IMR-90 (cell line): ENCODE results near the gene TMPRSS6. TPM values are rescaled to one million over a fixed set of nuclear protein-coding genes. Genes with fewer than 3 reads are reported as not detected.
A peak's percentile ranks its signal among the peaks of the same experiment; 100 is the strongest.

Experiments
- ATAC-seq: fragments of 200-7000 bp; cut with Tn5 transposase; 2 replicates; pipeline ENCODE4 v1.9.1; 2020; ENCODE audit warnings: low read depth, mild to moderate bottlenecking, moderate library complexity
- BruUV-seq: library from RNA; stranded (reverse); fragments of 400-500 nt; replicated peaks from 2 replicates; lab custom pipeline; 2021; lab: Mats Ljungman, UMichigan
- CTCF ChIA-PET: fragments of 300-600 bp; formaldehyde crosslinking; extraction: SDS; loops from one replicate; lab custom pipeline; 2021; ENCODE audit warnings: antibody characterized with exemption; lab: Yijun Ruan, JAX
- POLR2A ChIA-PET: fragments of 300-600 bp; sonication (Branson Sonifier 250); formaldehyde crosslinking; loops from one replicate; lab custom pipeline; 2022; ENCODE audit warnings: antibody characterized with exemption; ENCODE audit not compliant: unreplicated experiment; lab: Charles Lee
- DNase-seq: peaks from one replicate; pipeline ENCODE4 v3.0.0; 2013
- H2AFZ ChIP-seq: replicated peaks from 2 replicates; pipeline ENCODE3; 2013; ENCODE audit warnings: low read length, mild to moderate bottlenecking; ENCODE audit not compliant: poor library complexity
- H2AK5ac ChIP-seq: 2 replicates; pipeline ENCODE4 v1.6.1; 2013; ENCODE audit warnings: low read depth, low read length, inconsistent platforms
- H2AK9ac ChIP-seq: replicated peaks from 2 replicates; pipeline ENCODE3; 2013; ENCODE audit warnings: mild to moderate bottlenecking, low read depth, low read length, moderate library complexity; ENCODE audit not compliant: poor library complexity
- H2BK120ac ChIP-seq: 2 replicates; pipeline ENCODE4 v1.6.1; 2013; ENCODE audit warnings: low read depth, low read length, inconsistent platforms
- H2BK15ac ChIP-seq: 3 replicates; pipeline ENCODE4 v1.6.1; 2013; ENCODE audit warnings: low read depth, low read length, inconsistent platforms
- H2BK20ac ChIP-seq: 2 replicates; pipeline ENCODE4 v1.6.1; 2013; ENCODE audit warnings: low read depth, mild to moderate bottlenecking, inconsistent platforms, low read length, moderate library complexity
- H2BK5ac ChIP-seq: 2 replicates; pipeline ENCODE4 v1.6.1; 2013; ENCODE audit warnings: mild to moderate bottlenecking, low read depth, low read length, inconsistent platforms; ENCODE audit not compliant: poor library complexity, severe bottlenecking
- H3K14ac ChIP-seq: replicated peaks from 2 replicates; pipeline ENCODE4 v1.6.1; 2013; ENCODE audit warnings: low read depth, low read length, inconsistent platforms
- H3K18ac ChIP-seq: 2 replicates; pipeline ENCODE4 v1.6.1; 2013; ENCODE audit warnings: low read depth, low read length, control low read depth
- H3K23ac ChIP-seq: 2 replicates; pipeline ENCODE4 v1.6.1; 2013; ENCODE audit warnings: low read depth, low read length, inconsistent platforms
- H3K27ac ChIP-seq: 2 replicates; pipeline ENCODE4 v1.5.1; 2013; ENCODE audit warnings: mild to moderate bottlenecking, control low read depth, low read length; ENCODE audit not compliant: insufficient read depth
- H3K27me3 ChIP-seq: 2 replicates; pipeline ENCODE4 v1.6.1; 2013; ENCODE audit warnings: low read length; ENCODE audit not compliant: control insufficient read depth, insufficient read depth
- H3K36me3 ChIP-seq: 2 replicates; pipeline ENCODE4 v1.6.1; 2013; ENCODE audit warnings: low read length, mixed read lengths; ENCODE audit not compliant: control insufficient read depth, insufficient read depth
- H3K4ac ChIP-seq: 2 replicates; pipeline ENCODE4 v1.6.1; 2013; ENCODE audit warnings: low read depth, low read length, inconsistent platforms
- H3K4me1 ChIP-seq: 2 replicates; pipeline ENCODE4 v1.6.1; 2013; ENCODE audit warnings: low read length, mixed read lengths; ENCODE audit not compliant: control insufficient read depth, insufficient read depth
- H3K4me2 ChIP-seq: 2 replicates; pipeline ENCODE4 v1.6.1; 2013; ENCODE audit warnings: low read depth, mild to moderate bottlenecking, control low read depth, low read length, moderate library complexity
- H3K4me3 ChIP-seq: 2 replicates; pipeline ENCODE4 v1.5.1; 2013; ENCODE audit warnings: low read depth, mild to moderate bottlenecking, control low read depth, low read length, moderate library complexity; ENCODE audit not compliant: insufficient read depth
- H3K56ac ChIP-seq: 2 replicates; pipeline ENCODE4 v1.6.1; 2013; ENCODE audit warnings: low read length, inconsistent platforms; ENCODE audit not compliant: insufficient read depth; ENCODE audit errors: extremely low read depth
- H3K79me1 ChIP-seq, 2 experiments: 2 replicates each; pipeline ENCODE4 v1.6.1; 2013; ENCODE audit warnings: low read length in 2 of 2, inconsistent platforms in 1 of 2, low read depth in 1 of 2
- H3K9ac ChIP-seq: 2 replicates; pipeline ENCODE4 v1.6.1; 2013; ENCODE audit warnings: low read depth, low read length, control low read depth
- H3K9me1 ChIP-seq: 2 replicates; pipeline ENCODE4 v1.6.1; 2013; ENCODE audit warnings: low read length, inconsistent platforms; ENCODE audit not compliant: insufficient read depth
- H3K9me3 ChIP-seq: 2 replicates; pipeline ENCODE4 v1.6.1; 2013; ENCODE audit warnings: low read length; ENCODE audit not compliant: control insufficient read depth, insufficient read depth
- H4K20me1 ChIP-seq: 2 replicates; pipeline ENCODE4 v1.6.1; 2013; ENCODE audit warnings: low read length, inconsistent platforms; ENCODE audit not compliant: insufficient read depth
- H4K5ac ChIP-seq: 2 replicates; pipeline ENCODE4 v1.6.1; 2013; ENCODE audit warnings: mild to moderate bottlenecking, low read depth, low read length, control low read depth
- H4K8ac ChIP-seq, 2 experiments: 2 replicates each; pipeline ENCODE4 v1.6.1; 2013; ENCODE audit warnings: low read depth in 2 of 2, low read length in 2 of 2, control low read depth in 1 of 2, inconsistent platforms in 1 of 2
- H4K91ac ChIP-seq: 2 replicates; pipeline ENCODE4 v1.6.1; 2013; ENCODE audit warnings: low read depth, low read length, inconsistent platforms; ENCODE audit not compliant: insufficient read depth
- BHLHE40 ChIP-seq: fragments of 150-350 bp; IDR thresholded peaks from 2 replicates; pipeline ENCODE4 v1.6.1; 2016; ENCODE audit warnings: mild to moderate bottlenecking, low read depth, low read length
- CEBPB ChIP-seq: IDR thresholded peaks from 2 replicates; pipeline ENCODE4 v1.6.1; 2012; ENCODE audit warnings: low read depth, low read length, improper control_type of control experiment
- FOS ChIP-seq: fragments of 150-350 bp; IDR thresholded peaks from 2 replicates; pipeline ENCODE4 v1.6.1; 2016; ENCODE audit warnings: low read depth, low read length
- MAFK ChIP-seq: IDR thresholded peaks from 2 replicates; pipeline ENCODE4 v1.6.1; 2012; ENCODE audit warnings: low read depth, low read length, improper control_type of control experiment
- POLR2A ChIP-seq: IDR thresholded peaks from 2 replicates; pipeline ENCODE4 v1.6.1; 2012; ENCODE audit warnings: mild to moderate bottlenecking, low read depth, low read length
- SMC3 ChIP-seq: fragments of 150-350 bp; IDR thresholded peaks from 2 replicates; pipeline ENCODE4 v1.6.1; 2016; ENCODE audit warnings: low read depth, mild to moderate bottlenecking, antibody characterized with exemption, low read length, moderate library complexity
- USF2 ChIP-seq: fragments of 150-350 bp; IDR thresholded peaks from 2 replicates; pipeline ENCODE4 v1.6.1; 2017; ENCODE audit warnings: mild to moderate bottlenecking, antibody characterized with exemption, low read length, low read depth
- WGBS, 2 experiments: methylation state at CpG; one replicate each; pipeline versions ENCODE4 v1.1.5 to v1.1.7; 2013; ENCODE audit warnings: missing lambda C conversion rate in 2 of 2; ENCODE audit not compliant: insufficient read length in 1 of 2; ENCODE audit errors: extremely low coverage in 2 of 2; 5-methylcytosine and 5-hydroxymethylcytosine counted together
- dilution Hi-C: fragments of 300-500 bp; cut with HindIII; formaldehyde crosslinking; loops from one replicate; pipeline ENCODE4 v1.14.3; 2018; ENCODE audit warnings: low sequenced_read_pairs; ENCODE audit not compliant: unreplicated experiment
- in situ Hi-C: fragments of 300-500 bp; cut with MboI; formaldehyde crosslinking; loops from 3 replicates; pipeline ENCODE4 v1.14.3; 2019; ENCODE audit warnings: low sequenced_read_pairs, inconsistent platforms, mixed read lengths
- intact Hi-C: fragments of 100-400 bp; cut with micrococcal nuclease; formaldehyde crosslinking; loops from 2 replicates; pipeline ENCODE4 v1.10.0; 2022
- polyA plus RNA-seq, 3 experiments: library from polyadenylated mRNA; depleted of rRNA; stranded (reverse); fragments of >200 nt; gene quantifications; 2 replicates each; pipeline ENCODE4 v1.2.3, GENCODE V29; 2012; ENCODE audit warnings: low replicate concordance in 1 of 3
- total RNA-seq: library from RNA; depleted of rRNA; stranded (reverse); fragments of >200 nt; gene quantifications from 2 replicates; pipeline ENCODE4 v1.2.3, GENCODE V29; 2012

Gene TMPRSS6
- total and polyA plus RNA-seq, 2 of the 4 experiments (the other 2 are of a cell fraction), result not detected

- H3K18ac ChIP-seq, result no peak overlapping the region
- H2BK5ac ChIP-seq, result no peak overlapping the region
- WGBS, 2 experiments, result 87% methylated on average over 3 of the region's 8 CpGs; no CpG with 5 or more reads in 1 of the 2 experiments
- intact Hi-C loops (no loop called here), in situ Hi-C loops (no loop called here), dilution Hi-C loops (no loop called here)
- H3K4ac ChIP-seq, result no peak overlapping the region
- H2AK9ac ChIP-seq, result no peak overlapping the region
- no peak overlapping the region for H4K91ac ChIP-seq
- no peak overlapping the region for H2BK15ac ChIP-seq
- H3K56ac ChIP-seq, result no peak overlapping the region
- H3K4me3 ChIP-seq, result no peak overlapping the region
- H3K9ac ChIP-seq, result no peak overlapping the region
- H3K14ac ChIP-seq, result no peak overlapping the region
- H3K9me1 ChIP-seq, result peaks cover 2% of the 10 kb centered on the region; the same call in 1 of the 2 replicates
- H4K5ac ChIP-seq, result no peak overlapping the region
- ChIA-PET POLR2A (no interaction called here), CTCF (no interaction called here)
- H3K36me3 ChIP-seq, result no peaks in the 10 kb centered on the region
- no peak overlapping the region for H3K4me2 ChIP-seq
- H4K20me1 ChIP-seq, result no peaks in the 10 kb centered on the region
- DNase-seq (no peak), ATAC-seq (no peak)
- TF ChIP-seq BHLHE40 (no peak), USF2 (no peak), SMC3 (no peak), CEBPB (no peak), FOS (no peak), MAFK (no peak), POLR2A (no peak)
- no peak overlapping the region for H4K8ac ChIP-seq
- H2AK5ac ChIP-seq, result no peak overlapping the region
- H3K9me3 ChIP-seq, result peaks cover 4% of the 10 kb centered on the region
- H3K27ac ChIP-seq, result no peak overlapping the region
- BruUV-seq, result no TSS peak
- no peak overlapping the region for H2BK20ac ChIP-seq
- no peak overlapping the region for H2BK120ac ChIP-seq
- no peaks in the 10 kb centered on the region for H3K4me1 ChIP-seq
- H3K23ac ChIP-seq, result no peak overlapping the region
- H3K27me3 ChIP-seq, result peaks cover 21% of the 10 kb centered on the region; the same call in 1 of the 2 replicates
- no peaks in the 10 kb centered on the region for H3K79me1 ChIP-seq
- peak overlapping the region; percentile 52 for H2AFZ ChIP-seq
These were observed 46.5 kb upstream of the TMPRSS6 start for GRCh38 chr22:37155971-37156370.
